ENCODE measurements around the gene CIB1.
"Not testable (repeated sequence)": the region's sequence is repeated elsewhere in the genome, so short reads cannot be mapped to it uniquely, and the experiment has no call there.

Gene CIB1

DNA sequence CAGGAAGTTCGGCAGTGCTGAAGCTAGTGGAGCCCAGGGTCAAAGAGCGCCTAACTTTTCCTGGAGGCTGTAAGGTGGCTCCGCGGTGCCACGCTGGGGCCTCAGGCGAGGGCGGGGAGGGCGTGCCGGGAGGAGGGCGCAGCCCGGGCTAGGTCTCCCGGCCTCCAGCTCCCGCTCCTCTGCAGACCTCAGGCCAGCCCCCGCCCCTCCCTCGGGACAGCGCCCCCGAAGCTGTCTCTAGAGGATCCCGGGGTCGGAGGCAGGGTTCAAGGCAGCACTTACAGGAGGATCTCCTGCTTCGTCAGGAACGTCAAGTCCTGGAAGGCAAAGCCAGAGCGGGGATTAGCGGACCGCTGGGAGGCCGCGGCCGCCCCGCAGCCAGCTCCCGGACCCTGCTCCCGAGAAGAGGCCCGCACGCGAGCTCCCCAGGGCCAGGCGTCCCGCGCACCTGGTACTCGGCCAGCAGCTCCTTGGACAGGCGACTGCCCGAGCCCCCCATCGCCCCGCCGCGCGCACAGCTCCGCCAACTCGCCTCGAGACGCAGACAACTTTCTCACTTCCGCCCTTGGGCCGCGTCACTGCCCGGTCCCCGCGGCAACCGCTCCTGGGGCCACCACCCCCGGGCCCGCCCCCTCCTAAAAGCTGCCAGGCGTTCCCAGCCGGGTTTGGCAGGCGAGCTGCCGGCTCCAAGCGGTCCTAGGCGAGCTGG, at the start of gene CIB1:
TSS of gene CIB1 (minus strand) at position 555 of the 709 bp plus-strand sequence. CDS start at position 499, 56 bp downstream.
- Histone ChIP-seq H3K4me2 (peak within 1 kb of the TSS; percentile 73), H3K9ac (peak within 1 kb of the TSS; percentile 61; the same call in 1 of the 2 replicates), H3K4me3 (IDR thresholded peaks at IDR 0.05; ENCODE audit: insufficient read depth, low read depth, low read length) (no peak within 1 kb of the TSS), H3K79me2 (ENCODE audit: insufficient read depth, low read depth) (no peaks in the 10 kb centered on the region), H3K4me1 (ENCODE audit: low read depth, poor library complexity, severe bottlenecking) (peaks cover 16% of the 10 kb centered on the region), H3K27ac (peak within 1 kb of the TSS; percentile 58), H3K27me3 (ENCODE audit: insufficient read depth, low read depth) (no peaks in the 10 kb centered on the region), H2AFZ (ENCODE audit: low read depth) (peak within 1 kb of the TSS; percentile 90), H3K36me3 (ENCODE audit: insufficient read depth) (no peaks in the 10 kb centered on the region), H4K20me1 (ENCODE audit: insufficient read depth) (no peaks in the 10 kb centered on the region)
- no peak; the same call in 1 of the 2 replicates for TF ChIP-seq CTCF (conservative IDR thresholded peaks at IDR 0.05; ENCODE audit: low read depth, low read length)

- not testable (repeated sequence) for H2AFZ ChIP-seq (ENCODE audit: low read depth); H3K27me3 ChIP-seq (ENCODE audit: insufficient read depth, low read depth); H3K9ac ChIP-seq; H3K27ac ChIP-seq; H4K20me1 ChIP-seq (ENCODE audit: insufficient read depth); H3K79me2 ChIP-seq (ENCODE audit: insufficient read depth, low read depth); H3K4me3 ChIP-seq (IDR thresholded peaks at IDR 0.05; ENCODE audit: insufficient read depth, low read depth, low read length); H3K36me3 ChIP-seq (ENCODE audit: insufficient read depth); H3K4me1 ChIP-seq (ENCODE audit: low read depth, poor library complexity, severe bottlenecking); H3K4me2 ChIP-seq
Observed at GRCh38 chr15:90281637-90282036, 47.9 kb upstream of the CIB1 start.

- H3K27me3 ChIP-seq (ENCODE audit: insufficient read depth, low read depth); H2AFZ ChIP-seq (ENCODE audit: low read depth); H3K36me3 ChIP-seq (ENCODE audit: insufficient read depth): not testable (repeated sequence)
Observed at GRCh38 chr15:90280743-90281142, 47.0 kb upstream of the CIB1 start.

GRCh38 chr15:90278467-90278866, 44.7 kb upstream of the CIB1 start:
- not testable (repeated sequence) for H3K4me1 ChIP-seq (ENCODE audit: low read depth, poor library complexity, severe bottlenecking); H3K4me3 ChIP-seq (IDR thresholded peaks at IDR 0.05; ENCODE audit: insufficient read depth, low read depth, low read length); H3K27me3 ChIP-seq (ENCODE audit: insufficient read depth, low read depth); H3K27ac ChIP-seq; H2AFZ ChIP-seq (ENCODE audit: low read depth); H4K20me1 ChIP-seq (ENCODE audit: insufficient read depth); H3K9ac ChIP-seq; H3K36me3 ChIP-seq (ENCODE audit: insufficient read depth); H3K4me2 ChIP-seq; H3K79me2 ChIP-seq (ENCODE audit: insufficient read depth, low read depth)

More at GRCh38 chr15:90280743-90281142, 47.0 kb upstream of the CIB1 start:
- H4K20me1 ChIP-seq (ENCODE audit: insufficient read depth); H3K4me3 ChIP-seq (IDR thresholded peaks at IDR 0.05; ENCODE audit: insufficient read depth, low read depth, low read length); H3K79me2 ChIP-seq (ENCODE audit: insufficient read depth, low read depth); H3K4me1 ChIP-seq (ENCODE audit: low read depth, poor library complexity, severe bottlenecking); H3K4me2 ChIP-seq; H3K9ac ChIP-seq; H3K27ac ChIP-seq: not testable (repeated sequence)

DNA sequence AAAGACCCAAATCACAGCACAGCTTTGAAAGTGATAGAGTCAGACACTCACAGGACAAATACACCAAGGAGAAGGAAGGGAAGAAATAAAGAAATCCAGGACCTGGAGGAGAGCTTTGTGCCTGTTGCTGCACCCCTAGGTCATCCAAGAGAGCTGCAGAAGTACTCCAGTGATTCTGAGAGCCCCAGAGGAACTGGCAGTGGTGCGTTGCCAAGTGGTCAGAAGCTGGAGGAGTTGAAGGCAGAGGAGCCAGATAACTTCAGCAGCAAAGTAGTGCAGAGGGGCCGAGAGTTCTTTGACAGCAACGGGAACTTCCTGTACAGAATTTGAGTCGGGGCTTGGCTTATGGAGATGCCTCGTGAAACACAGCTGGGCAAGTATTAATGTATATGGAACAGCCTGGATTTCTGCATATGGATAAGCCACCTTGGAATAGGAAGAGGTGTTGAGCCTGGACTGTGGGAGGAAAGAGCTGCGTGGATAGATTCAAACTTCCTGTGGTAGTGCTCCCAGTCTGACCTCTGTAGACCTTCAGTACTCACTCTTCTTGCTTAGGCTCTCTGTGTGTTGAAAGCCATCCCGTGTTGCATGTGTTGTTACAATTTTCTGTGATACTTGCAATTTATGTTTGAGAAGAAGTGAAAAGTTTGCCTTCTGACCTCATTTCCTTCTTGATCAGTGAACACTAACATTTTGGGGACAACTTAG, 37.9 kb upstream of the CIB1 start:
- Histone ChIP-seq H4K20me1 (ENCODE audit: insufficient read depth) (0 out of 2 replicates have a peak, but pooled peaks cover 18% of the 10 kb centered on the region), H3K9ac (no peak overlapping the region)

More for the DNA sequence above, 37.9 kb upstream of the CIB1 start:
- Histone ChIP-seq H3K4me1 (ENCODE audit: low read depth, poor library complexity, severe bottlenecking) (peaks cover 24% of the 10 kb centered on the region), H2AFZ (ENCODE audit: low read depth) (no peak overlapping the region), H3K27me3 (ENCODE audit: insufficient read depth, low read depth) (no peaks in the 10 kb centered on the region), H3K36me3 (ENCODE audit: insufficient read depth) (no peaks in the 10 kb centered on the region; the same call in 1 of the 2 replicates), H3K79me2 (ENCODE audit: insufficient read depth, low read depth) (peaks cover 44% of the 10 kb centered on the region), H3K27ac (no peak overlapping the region), H3K4me2 (no peak overlapping the region), H3K4me3 (IDR thresholded peaks at IDR 0.05; ENCODE audit: insufficient read depth, low read depth, low read length) (no peak overlapping the region)
- no peak for TF ChIP-seq CTCF (conservative IDR thresholded peaks at IDR 0.05; ENCODE audit: low read depth, low read length)
